Omental fat pad (tissue), 4 donors: Measurements from ENCODE around the gene HSF4. TPM values are rescaled to one million over a fixed set of nuclear protein-coding genes. Genes with fewer than 3 reads are reported as not detected.

Source experiments
- ATAC-seq: fragments of 150-250 bp; one replicate; pipeline ENCODE4 v1.9.1; 2016; ENCODE audit warnings: mild to moderate bottlenecking, moderate library complexity; ENCODE audit not compliant: low FRiP score
- DNase-seq: peaks from one replicate; pipeline ENCODE4 v3.0.0-alpha.2; 2019; ENCODE audit warnings: low spot score
- CTCF ChIP-seq, 3 donors: fragments of 450-650 bp; IDR thresholded peaks; one replicate each; pipeline ENCODE4 v1.5.1; 2016 to 2017; ENCODE audit warnings: antibody characterized with exemption in 3 of 3, mild to moderate bottlenecking in 3 of 3, moderate library complexity in 2 of 3
- total RNA-seq, 4 donors: library from RNA; depleted of rRNA; stranded (reverse); fragments of >200 nt; gene quantifications; one replicate each; pipeline ENCODE4 v1.1.0, GENCODE V29; 2016

HSF4 gene
- total RNA-seq, 4 donors from 2014 or later = 21.2 to 77.2 (median 35.8) TPM

- ATAC-seq = no peak
- no peak for TF ChIP-seq CTCF (IDR thresholded peaks at IDR 0.05)
Observed at GRCh38 chr16:67182288-67182687, 17.7 kb downstream of the HSF4 start.

GRCh38 chr16:67183284-67183626 is 18.7 kb downstream of the HSF4 start:
- ATAC-seq = no peak
- DNase-seq = no peak
- TF ChIP-seq CTCF (IDR thresholded peaks at IDR 0.05) = no peak

More at GRCh38 chr16:67182288-67182687, 17.7 kb downstream of the HSF4 start:
- DNase-seq = no peak

- ATAC-seq = peak; percentile 91
- peak; percentile 83 for DNase-seq
- no peak for TF ChIP-seq CTCF (IDR thresholded peaks at IDR 0.05)
Observed at GRCh38 chr16:67183627-67184452, 19.3 kb downstream of the HSF4 start, which contains the start of gene MATCAP1. Gene MATCAP1, minus strand, starts transcription at chr16:67183963. Its CDS starts 3,353 bp downstream, at chr16:67180610.

- ATAC-seq = no peak
- no peak for DNase-seq
- no peak for TF ChIP-seq CTCF (IDR thresholded peaks at IDR 0.05)
Observed at GRCh38 chr16:67184453-67184994, 20.0 kb downstream of the HSF4 start.

GRCh38 chr16:67184995-67185650 is 20.6 kb downstream of the HSF4 start:
- ATAC-seq (peak; percentile 47), DNase-seq (peak; percentile 92)
- peak in 1 of 3 donors; percentile 54 for TF ChIP-seq CTCF (IDR thresholded peaks at IDR 0.05)

GRCh38 chr16:67185651-67186134 is 21.1 kb downstream of the HSF4 start:
- no peak for DNase-seq
- no peak for ATAC-seq
- TF ChIP-seq CTCF (IDR thresholded peaks at IDR 0.05) = no peak
